Cardiac muscle cell (in vitro differentiated cells and primary cell): ENCODE results near the gene SUCO. TPM values are rescaled to one million over a fixed set of nuclear protein-coding genes. Genes with fewer than 3 reads are reported as not detected.
A peak's percentile ranks its signal among the peaks of the same experiment; 100 is the strongest.
"Not testable (repeated sequence)": the region's sequence is repeated elsewhere in the genome, so short reads cannot be mapped to it uniquely, and the experiment has no call there.

ENCODE experiments used
- DNase-seq, 2 donors: peaks; one replicate each; pipeline versions ENCODE4 v3.0.0 to v3.0.0-alpha.2; 2010 to 2017; ENCODE audit warnings: low read depth in 1 of 2, low spot score in 1 of 2
- H3K27ac ChIP-seq: fragments of 200-600 bp; sonication (generic); 2 replicates; pipeline ENCODE4 v1.5.1; 2016
- H3K27me3 ChIP-seq: fragments of 200-600 bp; sonication (generic); 2 replicates; pipeline ENCODE4 v1.6.0; 2016; ENCODE audit warnings: control low read depth
- H3K36me3 ChIP-seq: fragments of 200-600 bp; sonication (generic); 2 replicates; pipeline ENCODE4 v1.5.1; 2016; ENCODE audit warnings: control low read depth
- H3K4me1 ChIP-seq: fragments of 200-600 bp; sonication (generic); 2 replicates; pipeline ENCODE4 v1.8.1; 2017; ENCODE audit warnings: low read depth, mild to moderate bottlenecking, mixed run types
- H3K4me3 ChIP-seq: fragments of 200-600 bp; sonication (generic); 2 replicates; pipeline ENCODE4 v1.5.1; 2016; ENCODE audit warnings: mild to moderate bottlenecking
- H3K9me3 ChIP-seq: fragments of 200-600 bp; sonication (generic); 2 replicates; pipeline ENCODE4 v1.5.1; 2017; ENCODE audit warnings: low read depth, mild to moderate bottlenecking, control low read depth
- CTCF ChIP-seq: IDR thresholded peaks from 2 replicates; pipeline ENCODE4 v1.5.1; 2012; ENCODE audit warnings: low read depth, mild to moderate bottlenecking, low read length
- polyA plus RNA-seq: library from polyadenylated mRNA; unstranded; fragments of >200 nt; fragmentation: Nextera tagmentation; extraction: Ambion mirVana; gene quantifications from 2 replicates; pipeline ENCODE4 v1.2.1, GENCODE V29; 2016
- total RNA-seq: library from RNA; depleted of rRNA; stranded (reverse); fragments of >200 nt; gene quantifications from 2 replicates; pipeline ENCODE4 v1.2.3, GENCODE V29; 2016

SUCO gene
- total and polyA plus RNA-seq, 2 experiments from 2014 or later = 23.0 to 48.6 TPM

GRCh38 chr1:172487550-172487949 lies 45.4 kb upstream of the SUCO start:
- no peak overlapping the region for H3K4me3 ChIP-seq
- H3K9me3 ChIP-seq = no peaks in the 10 kb centered on the region
- H3K27ac ChIP-seq = no peak overlapping the region
- no peak for DNase-seq
- H3K27me3 ChIP-seq = no peaks in the 10 kb centered on the region
- no peaks in the 10 kb centered on the region for H3K36me3 ChIP-seq
- peaks cover 10% of the 10 kb centered on the region for H3K4me1 ChIP-seq
- no peak for TF ChIP-seq CTCF

GRCh38 chr1:172488393-172488792 lies 44.6 kb upstream of the SUCO start:
- no peaks in the 10 kb centered on the region for H3K27me3 ChIP-seq
- H3K27ac ChIP-seq = no peak overlapping the region
- no peak for DNase-seq
- H3K4me1 ChIP-seq = peaks cover 10% of the 10 kb centered on the region
- no peaks in the 10 kb centered on the region for H3K9me3 ChIP-seq
- no peak for TF ChIP-seq CTCF
- no peaks in the 10 kb centered on the region for H3K36me3 ChIP-seq
- no peak overlapping the region for H3K4me3 ChIP-seq

- Histone ChIP-seq H3K9me3 (no peaks in the 10 kb centered on the region), H3K36me3 (no peaks in the 10 kb centered on the region), H3K27ac (no peak overlapping the region), H3K4me1 (peaks cover 19% of the 10 kb centered on the region), H3K27me3 (no peaks in the 10 kb centered on the region), H3K4me3 (no peak overlapping the region)
- peak in 1 of 2 donors; percentile 8 for DNase-seq
- no peak for TF ChIP-seq CTCF
Measured at GRCh38 chr1:172489847-172490246, 43.1 kb upstream of the SUCO start.

GRCh38 chr1:172492421-172492820 lies 40.5 kb upstream of the SUCO start:
- Histone ChIP-seq H3K27ac (no peak overlapping the region), H3K9me3 (no peaks in the 10 kb centered on the region), H3K4me3 (no peak overlapping the region), H3K27me3 (no peaks in the 10 kb centered on the region), H3K4me1 (peaks cover 25% of the 10 kb centered on the region), H3K36me3 (no peaks in the 10 kb centered on the region)
- no peak for DNase-seq
- no peak for TF ChIP-seq CTCF

- Histone ChIP-seq H3K36me3 (no peaks in the 10 kb centered on the region), H3K27me3 (no peaks in the 10 kb centered on the region), H3K4me1 (peaks cover 25% of the 10 kb centered on the region), H3K9me3 (no peaks in the 10 kb centered on the region), H3K27ac (no peak overlapping the region), H3K4me3 (no peak overlapping the region)
- DNase-seq = no peak
- no peak for TF ChIP-seq CTCF
Measured at GRCh38 chr1:172494166-172494565, 38.8 kb upstream of the SUCO start.

GRCh38 chr1:172496127-172496526 lies 36.8 kb upstream of the SUCO start:
- H3K27ac ChIP-seq = peak overlapping the region; percentile 98
- H3K4me1 ChIP-seq = peaks cover 25% of the 10 kb centered on the region
- DNase-seq, H3K9me3 ChIP-seq, H3K4me3 ChIP-seq, H3K36me3 ChIP-seq, H3K27me3 ChIP-seq: not testable (repeated sequence)
